Activated CD4-positive, CD25-positive, alpha-beta regulatory T cell treated with anti-CD3 and anti-CD28 coated beads, Interleukin-2, amount 50 U/mL, for 16 hours (primary cell): Measurements from ENCODE around the gene CYP2C18.
"Not testable (repeated sequence)": the region's sequence is repeated elsewhere in the genome, so short reads cannot be mapped to it uniquely, and the experiment has no call there.

Source experiments
- DNase-seq: peaks from one replicate; pipeline ENCODE4 v3.0.0-alpha.2; 2020; ENCODE audit warnings: low read depth, low spot score

CYP2C18 gene

DNA sequence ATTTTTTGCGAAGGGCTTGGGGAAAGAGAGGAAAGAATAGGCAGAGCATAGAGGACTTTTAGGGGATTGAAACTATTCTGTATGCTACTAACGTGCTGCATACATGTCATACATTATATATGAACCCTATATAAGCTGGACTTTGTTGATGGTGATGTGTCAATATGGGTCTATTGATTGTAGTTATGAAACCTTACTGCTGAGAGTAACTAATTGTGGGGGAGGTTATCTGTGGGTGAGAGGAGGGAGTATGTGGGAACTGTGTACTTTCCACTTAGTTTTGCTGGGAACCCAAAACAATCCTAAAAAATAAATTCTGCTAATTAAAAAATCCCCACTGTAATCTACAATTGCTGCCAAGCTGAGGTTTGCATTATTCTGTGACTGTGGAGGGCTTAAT lies 63.6 kb downstream of the CYP2C18 start:
- no peak for DNase-seq

- no peak for DNase-seq
These were observed 64.3 kb downstream of the CYP2C18 start for GRCh38 chr10:94747838-94748237.

- no peak for DNase-seq
These were observed 74.4 kb downstream of the CYP2C18 start for GRCh38 chr10:94757916-94758315.

DNA sequence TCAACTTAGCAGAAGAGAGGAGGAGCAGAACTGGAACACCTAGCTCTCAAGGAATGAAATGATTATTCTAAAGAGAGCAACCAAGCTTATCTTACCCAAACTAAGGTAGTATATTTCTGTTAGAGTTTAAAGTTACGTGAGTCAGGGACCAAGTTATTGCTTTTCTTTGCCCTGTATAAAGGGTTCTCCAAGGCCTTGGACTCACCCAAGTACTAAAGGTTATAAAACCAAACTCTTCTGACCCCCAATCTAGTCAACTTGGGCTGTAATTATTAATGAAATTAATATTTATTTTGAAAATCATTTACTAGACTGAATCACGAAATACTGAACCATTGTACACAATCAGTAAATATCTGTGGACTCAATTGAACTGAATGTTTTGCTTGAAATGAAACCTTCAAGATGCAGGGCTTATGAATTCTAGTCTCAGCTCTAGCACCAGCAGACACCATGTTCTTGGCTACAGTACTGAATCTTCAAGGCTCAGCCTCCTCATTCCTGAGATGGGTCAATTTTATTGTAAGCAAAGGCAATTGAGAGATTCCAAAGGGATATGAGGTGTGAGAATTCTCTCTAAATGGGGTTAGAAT lies 77.2 kb downstream of the CYP2C18 start:
- no peak for DNase-seq

GRCh38 chr10:94762393-94762792 lies 78.9 kb downstream of the CYP2C18 start, which contains the start of gene CYP2C19:
Gene CYP2C19, plus strand, starts transcription at chr10:94762681. Its CDS starts 25 bp downstream, at chr10:94762706.
- no peak for DNase-seq

DNA sequence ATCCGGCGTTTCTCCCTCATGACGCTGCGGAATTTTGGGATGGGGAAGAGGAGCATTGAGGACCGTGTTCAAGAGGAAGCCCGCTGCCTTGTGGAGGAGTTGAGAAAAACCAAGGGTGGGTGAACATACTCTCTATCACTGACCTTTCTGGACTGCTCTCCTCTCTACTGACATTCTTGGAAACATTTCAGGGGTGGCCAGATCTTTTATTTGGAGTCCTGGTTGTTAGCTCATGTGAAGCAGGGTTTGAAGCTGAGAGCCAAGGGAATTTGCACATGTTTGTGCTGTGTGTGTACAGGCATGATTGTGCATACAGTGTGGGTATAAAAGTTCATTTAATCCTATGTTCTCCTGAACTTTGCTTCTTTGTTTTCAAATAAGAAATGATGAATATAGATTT lies 91.9 kb downstream of the CYP2C18 start:
- DNase-seq = not testable (repeated sequence)

DNA sequence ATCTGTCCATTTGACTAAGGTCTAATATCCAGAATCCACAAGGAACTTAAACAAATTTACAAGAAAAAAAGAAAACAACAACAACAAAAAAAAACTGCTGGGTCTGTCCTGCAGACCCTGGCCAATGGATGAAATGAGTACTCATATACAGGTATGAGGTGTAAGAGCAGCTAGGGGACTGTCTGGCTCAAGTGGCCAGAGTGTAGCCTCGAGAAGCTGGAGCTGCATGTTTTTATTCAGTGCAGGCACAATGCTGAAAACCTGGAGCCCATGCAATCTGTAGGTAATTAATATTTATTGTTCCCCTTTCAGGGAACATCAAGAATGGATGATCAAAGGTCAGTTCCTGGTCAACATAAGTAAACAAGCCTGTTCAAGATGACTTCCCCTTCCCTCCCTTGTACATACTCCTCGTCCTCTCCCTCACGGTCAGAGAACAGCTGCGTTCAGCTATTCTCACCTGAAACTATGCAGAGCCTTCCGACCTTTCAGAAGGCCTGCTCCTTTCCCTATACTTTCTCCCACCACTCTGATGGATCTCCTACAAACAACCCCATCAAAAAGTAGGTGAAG lies 94.4 kb downstream of the CYP2C18 start:
- no peak for DNase-seq

- DNase-seq = no peak
These were observed 97.3 kb downstream of the CYP2C18 start for GRCh38 chr10:94780844-94781243.

- DNase-seq = no peak
These were observed 100.7 kb downstream of the CYP2C18 start for GRCh38 chr10:94784256-94784655.

GRCh38 chr10:94785211-94785610 lies 101.7 kb downstream of the CYP2C18 start:
- DNase-seq = no peak
